CD14-positive monocyte (primary cell): ENCODE data around the gene ZBTB39. TPM values are rescaled to one million over a fixed set of nuclear protein-coding genes. Genes with fewer than 3 reads are reported as not detected.

ENCODE experiments used
- DNase-seq, 3 donors: peaks; one replicate each; pipeline ENCODE4 v3.0.0-alpha.2; 2011 to 2022
- H2AFZ ChIP-seq: 2 replicates; pipeline ENCODE4 v1.6.0; 2012; ENCODE audit warnings: mild to moderate bottlenecking, low read depth, low read length, inconsistent platforms; ENCODE audit not compliant: insufficient read depth, poor library complexity, severe bottlenecking
- H3K27ac ChIP-seq, 2 donors: 1 replicate in 1 of 2; 2 replicates in 1 of 2; pipeline ENCODE4 v1.5.1; 2012 to 2013; ENCODE audit warnings: low read length in 2 of 2, control low read depth in 1 of 2, inconsistent platforms in 1 of 2, low read depth in 1 of 2, mild to moderate bottlenecking in 1 of 2
- H3K27me3 ChIP-seq, 2 donors: one replicate each; pipeline versions ENCODE4 v1.6.0 to v1.6.1; 2011 to 2013; ENCODE audit warnings: low read length in 2 of 2; ENCODE audit not compliant: control insufficient read depth in 2 of 2, insufficient read depth in 2 of 2
- H3K36me3 ChIP-seq, 2 donors: replicated peaks in 1 of 2; 1 replicate in 1 of 2; 2 replicates in 1 of 2; pipeline versions ENCODE4 v1.5.1 to v1.6.1; 2012 to 2013; ENCODE audit warnings: low read length in 2 of 2, control low read depth in 1 of 2, inconsistent platforms in 1 of 2, mild to moderate bottlenecking in 1 of 2; ENCODE audit not compliant: insufficient read depth in 2 of 2, control insufficient read depth in 1 of 2
- H3K4me1 ChIP-seq, 2 donors: 1 replicate in 1 of 2; 2 replicates in 1 of 2; pipeline versions ENCODE4 v1.5.1 to v1.6.1; 2012 to 2013; ENCODE audit warnings: low read length in 2 of 2, control low read depth in 1 of 2, inconsistent platforms in 1 of 2, mild to moderate bottlenecking in 1 of 2, moderate library complexity in 1 of 2; ENCODE audit not compliant: insufficient read depth in 2 of 2, control insufficient read depth in 1 of 2
- H3K4me2 ChIP-seq: replicated peaks from 2 replicates; pipeline ENCODE3; 2012; ENCODE audit warnings: low read length, moderate library complexity, mild to moderate bottlenecking; ENCODE audit not compliant: poor library complexity, severe bottlenecking; ENCODE audit errors: extremely low read depth
- H3K4me3 ChIP-seq, 3 experiments: fragments of 200-600 bp in 1 of 3; sonication (generic) in 1 of 3; replicated peaks in 1 of 3; 1 replicate in 2 of 3; 2 replicates in 1 of 3; pipeline ENCODE4 v1.5.1; 2011 to 2013; ENCODE audit warnings: low read length in 3 of 3, mild to moderate bottlenecking in 3 of 3, control low read depth in 2 of 3, low read depth in 2 of 3, inconsistent platforms in 1 of 3, moderate library complexity in 1 of 3
- H3K79me2 ChIP-seq: 2 replicates; pipeline ENCODE4 v1.6.0; 2012; ENCODE audit warnings: mild to moderate bottlenecking, control low read depth, inconsistent platforms, low read length, moderate library complexity; ENCODE audit not compliant: insufficient read depth
- H3K9ac ChIP-seq: 2 replicates; pipeline ENCODE4 v1.6.0; 2017; ENCODE audit warnings: low read length, mild to moderate bottlenecking; ENCODE audit not compliant: insufficient read depth, poor library complexity, severe bottlenecking
- H3K9me3 ChIP-seq, 2 donors: replicated peaks in 1 of 2; 1 replicate in 1 of 2; 2 replicates in 1 of 2; pipeline versions ENCODE4 v1.5.1 to v1.6.1; 2012 to 2013; ENCODE audit warnings: low read length in 2 of 2, control low read depth in 1 of 2; ENCODE audit not compliant: control insufficient read depth in 1 of 2, insufficient read depth in 1 of 2
- H4K20me1 ChIP-seq: 2 replicates; pipeline ENCODE4 v1.6.0; 2012; ENCODE audit warnings: mild to moderate bottlenecking, low read length, control low read depth, moderate library complexity; ENCODE audit not compliant: insufficient read depth
- H3K27ac Mint-ChIP-seq, 7 donors: one replicate each; pipeline ENCODE4 v1.8.0; 2020; ENCODE audit warnings: mild to moderate bottlenecking in 7 of 7, mixed read lengths in 7 of 7, moderate library complexity in 6 of 7, inconsistent platforms in 2 of 7
- H3K27me3 Mint-ChIP-seq, 3 donors: one replicate each; pipeline ENCODE4 v1.8.0; 2021 to 2022; ENCODE audit warnings: low read depth in 3 of 3, mild to moderate bottlenecking in 3 of 3, mixed read lengths in 3 of 3, moderate library complexity in 3 of 3, inconsistent platforms in 1 of 3
- H3K36me3 Mint-ChIP-seq, 2 donors: one replicate each; pipeline ENCODE4 v1.8.0; 2020; ENCODE audit warnings: mixed read lengths in 2 of 2, inconsistent platforms in 1 of 2, mild to moderate bottlenecking in 1 of 2
- H3K4me1 Mint-ChIP-seq: one replicate; pipeline ENCODE4 v1.8.0; 2020; ENCODE audit warnings: mild to moderate bottlenecking, mixed read lengths
- H3K4me3 Mint-ChIP-seq, 2 donors: one replicate each; pipeline ENCODE4 v1.8.0; 2020; ENCODE audit warnings: mild to moderate bottlenecking in 2 of 2, mixed read lengths in 2 of 2, moderate library complexity in 1 of 2
- H3K9me3 Mint-ChIP-seq, 7 donors: one replicate each; pipeline ENCODE4 v1.8.0; 2020 to 2022; ENCODE audit warnings: mixed read lengths in 7 of 7, mild to moderate bottlenecking in 6 of 7, moderate library complexity in 6 of 7, inconsistent platforms in 2 of 7
- WGBS: methylation state at CpG from one replicate; pipeline ENCODE4 v1.1.5; 2013; ENCODE audit warnings: missing lambda C conversion rate; ENCODE audit not compliant: insufficient coverage; 5-methylcytosine and 5-hydroxymethylcytosine counted together
- intact Hi-C, 2 donors: fragments of 100-400 bp; cut with micrococcal nuclease; formaldehyde crosslinking; loops; one replicate each; pipeline versions ENCODE4 v1.15.0 to v1.15.1; 2023
- polyA plus RNA-seq, 3 donors: library from polyadenylated mRNA; depleted of rRNA in 1 of 3; unstranded in 2 of 3; stranded (reverse) in 1 of 3; fragments of 300-500 nt in 2 of 3; fragments of >200 nt in 1 of 3; fragmentation: Illumina TruSeq in 2 of 3; gene quantifications; 1 replicate in 2 of 3; 2 replicates in 1 of 3; pipeline ENCODE4 v1.2.3, GENCODE V29; 2012 to 2021
- TF ChIP-seq, protein P1 (sequence below): fragments of 200-600 bp; IDR thresholded peaks from one replicate; pipeline ENCODE4 v1.8.0; 2022; ENCODE audit warnings: antibody characterized with exemption, mild to moderate bottlenecking

The ZBTB39 gene
- polyA plus RNA-seq, 3 donors: 0.65 to 3.7 (median 1.2) TPM

- TF ChIP-seq, protein P1, sequence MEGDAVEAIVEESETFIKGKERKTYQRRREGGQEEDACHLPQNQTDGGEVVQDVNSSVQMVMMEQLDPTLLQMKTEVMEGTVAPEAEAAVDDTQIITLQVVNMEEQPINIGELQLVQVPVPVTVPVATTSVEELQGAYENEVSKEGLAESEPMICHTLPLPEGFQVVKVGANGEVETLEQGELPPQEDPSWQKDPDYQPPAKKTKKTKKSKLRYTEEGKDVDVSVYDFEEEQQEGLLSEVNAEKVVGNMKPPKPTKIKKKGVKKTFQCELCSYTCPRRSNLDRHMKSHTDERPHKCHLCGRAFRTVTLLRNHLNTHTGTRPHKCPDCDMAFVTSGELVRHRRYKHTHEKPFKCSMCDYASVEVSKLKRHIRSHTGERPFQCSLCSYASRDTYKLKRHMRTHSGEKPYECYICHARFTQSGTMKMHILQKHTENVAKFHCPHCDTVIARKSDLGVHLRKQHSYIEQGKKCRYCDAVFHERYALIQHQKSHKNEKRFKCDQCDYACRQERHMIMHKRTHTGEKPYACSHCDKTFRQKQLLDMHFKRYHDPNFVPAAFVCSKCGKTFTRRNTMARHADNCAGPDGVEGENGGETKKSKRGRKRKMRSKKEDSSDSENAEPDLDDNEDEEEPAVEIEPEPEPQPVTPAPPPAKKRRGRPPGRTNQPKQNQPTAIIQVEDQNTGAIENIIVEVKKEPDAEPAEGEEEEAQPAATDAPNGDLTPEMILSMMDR: no peak
- Histone ChIP-seq H4K20me1 (no peaks in the 10 kb centered on the region), H3K27ac (no peak overlapping the region), H3K4me3 (no peak overlapping the region), H3K4me2 (no peak overlapping the region), H2AFZ (no peak overlapping the region), H3K9me3 (no peaks in the 10 kb centered on the region), H3K9ac (no peak overlapping the region), H3K79me2 (no peaks in the 10 kb centered on the region), H3K36me3 (peaks cover 4 to 24% of the 10 kb centered on the region in 2 donors), H3K27me3 (no peaks in the 10 kb centered on the region), H3K4me1 (peaks cover 14 to 15% of the 10 kb centered on the region in 2 donors)
- WGBS: 98% methylated on average over 19 of the region's 26 CpGs
- no peak for DNase-seq
- Mint-ChIP-seq H3K27me3 (peaks cover 0 to 5% (median 3%) of the 10 kb centered on the region in 3 donors), H3K4me3 (no peak overlapping the region), H3K9me3 (no peaks in the 10 kb centered on the region), H3K27ac (no peak overlapping the region), H3K36me3 (peaks cover 22 to 33% of the 10 kb centered on the region in 2 donors), H3K4me1 (peaks cover 19% of the 10 kb centered on the region)
- intact Hi-C loops: no loop called here
Measured at GRCh38 chr12:56995201-56995929, 11.0 kb downstream of the ZBTB39 start.

DNA sequence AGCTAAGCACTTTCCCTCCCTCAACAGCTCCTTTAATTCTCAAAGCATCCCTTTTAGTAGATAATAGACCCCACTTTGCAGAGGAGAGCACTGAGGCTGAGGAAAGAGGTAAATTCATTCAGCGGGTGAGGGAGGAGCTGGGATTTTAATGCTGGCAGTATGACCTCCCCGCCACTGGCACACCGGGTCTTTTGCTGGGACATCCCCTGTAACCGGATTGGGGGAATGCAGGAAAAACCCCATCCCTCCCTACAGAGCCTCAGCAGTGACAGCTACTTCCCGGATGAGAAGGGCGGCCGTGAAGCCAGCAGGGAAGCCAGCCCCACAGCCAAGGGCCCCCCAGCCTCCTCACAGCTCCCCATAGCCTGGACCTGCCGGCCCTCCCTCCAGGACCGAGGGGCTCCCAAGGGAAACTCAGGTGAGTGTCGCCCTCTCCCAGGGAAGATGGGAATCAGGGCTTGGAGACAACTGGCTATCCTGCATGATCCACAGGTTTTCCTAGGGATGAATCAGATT, 12.1 kb downstream of the ZBTB39 start:
- no peaks in the 10 kb centered on the region for H4K20me1 ChIP-seq
- H3K9ac ChIP-seq: no peak overlapping the region
- intact Hi-C loops: no loop called here
- H3K27me3 Mint-ChIP-seq: peaks cover 0 to 7% (median 3%) of the 10 kb centered on the region in 3 donors
- H3K27me3 ChIP-seq: no peaks in the 10 kb centered on the region
- H3K9me3 Mint-ChIP-seq: no peaks in the 10 kb centered on the region
- no peak overlapping the region for H3K4me3 ChIP-seq
- peaks cover 20% of the 10 kb centered on the region for H3K4me1 Mint-ChIP-seq
- H3K9me3 ChIP-seq: no peaks in the 10 kb centered on the region
- peaks cover 15 to 23% of the 10 kb centered on the region in 2 donors for H3K36me3 Mint-ChIP-seq
- no peak overlapping the region for H3K4me2 ChIP-seq
- peaks cover 14 to 15% of the 10 kb centered on the region in 2 donors for H3K4me1 ChIP-seq
- H3K27ac Mint-ChIP-seq: no peak overlapping the region
- 95% methylated on average over 3 of the region's 10 CpGs for WGBS
- TF ChIP-seq, protein P1: no peak
- no peak overlapping the region for H3K27ac ChIP-seq
- no peak overlapping the region for H2AFZ ChIP-seq
- no peak for DNase-seq
- H3K36me3 ChIP-seq: peaks cover 0 to 13% of the 10 kb centered on the region in 2 donors
- H3K4me3 Mint-ChIP-seq: no peak overlapping the region
- H3K79me2 ChIP-seq: no peaks in the 10 kb centered on the region
